Measurements from ENCODE around the gene CSRNP3.

CSRNP3 gene

GRCh38 chr2:165432234-165432966 lies 37.1 kb upstream of the CSRNP3 start:
- Histone ChIP-seq H3K9me3 (ENCODE audit: control extremely low read depth in 1 of 5, control insufficient read depth in 4 of 5, insufficient read depth in 2 of 5, low read depth in 1 of 5, low read length in 4 of 5) (no peaks in the 10 kb centered on the region), H3K36me3 (ENCODE audit: control insufficient read depth in 4 of 4, insufficient read depth in 4 of 4, low read length in 3 of 4) (no peaks in the 10 kb centered on the region), H3K27ac (ENCODE audit: insufficient read depth in 1 of 2, low read depth in 1 of 2, low read length in 2 of 2, poor library complexity in 1 of 2, severe bottlenecking in 2 of 2) (no peak overlapping the region), H3K27me3 (replicated peaks in 2 of 5; ENCODE audit: control insufficient read depth in 4 of 5, insufficient read depth in 5 of 5, low read length in 4 of 5) (no peaks in the 10 kb centered on the region), H3K4me3 (ENCODE audit: control insufficient read depth in 1 of 7, extremely low read depth in 1 of 7, insufficient read depth in 4 of 7, low read depth in 2 of 7, low read length in 6 of 7) (no peak overlapping the region), H3K4me1 (ENCODE audit: control extremely low read depth in 1 of 4, control insufficient read depth in 4 of 4, insufficient read depth in 4 of 4, low read length in 3 of 4) (peaks cover 0 to 5% (median 0%) of the 10 kb centered on the region in 4 experiments)
- POLR2A ChIA-PET: interaction anchor here (0.9 kb wide), 1 partner anchor 49 kb away, joined by 3 read pairs; no protein-coding TSS in a partner anchor
- DNase-seq: no peak
- CTCF ChIA-PET: interaction anchor here (0.9 kb wide), 1 partner anchor 17 kb away, joined by 4 read pairs; no protein-coding TSS in a partner anchor

- Histone ChIP-seq H3K36me3 (ENCODE audit: control insufficient read depth in 4 of 4, insufficient read depth in 4 of 4, low read length in 3 of 4) (no peaks in the 10 kb centered on the region), H3K27me3 (replicated peaks in 2 of 5; ENCODE audit: control insufficient read depth in 4 of 5, insufficient read depth in 5 of 5, low read length in 4 of 5) (no peaks in the 10 kb centered on the region), H3K9me3 (ENCODE audit: control extremely low read depth in 1 of 5, control insufficient read depth in 4 of 5, insufficient read depth in 2 of 5, low read depth in 1 of 5, low read length in 4 of 5) (no peaks in the 10 kb centered on the region), H3K4me3 (ENCODE audit: control insufficient read depth in 1 of 7, extremely low read depth in 1 of 7, insufficient read depth in 4 of 7, low read depth in 2 of 7, low read length in 6 of 7) (no peak overlapping the region), H3K4me1 (ENCODE audit: control extremely low read depth in 1 of 4, control insufficient read depth in 4 of 4, insufficient read depth in 4 of 4, low read length in 3 of 4) (peaks cover 0 to 5% (median under 1%) of the 10 kb centered on the region in 4 experiments), H3K27ac (ENCODE audit: insufficient read depth in 1 of 2, low read depth in 1 of 2, low read length in 2 of 2, poor library complexity in 1 of 2, severe bottlenecking in 2 of 2) (no peak overlapping the region)
- 100% methylated on average over 1 of the region's 1 CpG for WGBS (ENCODE audit: insufficient coverage)
- ChIA-PET POLR2A (no interaction called here), CTCF (interaction anchor here (1.3 kb wide), 1 partner anchor 8 kb away, joined by 4 read pairs; no protein-coding TSS in a partner anchor)
- no peak for DNase-seq
Measured at GRCh38 chr2:165434865-165435496, 34.5 kb upstream of the CSRNP3 start.

- WGBS (ENCODE audit: insufficient coverage): no CpG with 5 or more reads among the region's 1 CpG
- CTCF ChIA-PET: no interaction called here
- no peaks in the 10 kb centered on the region for H3K9me3 ChIP-seq (ENCODE audit: control extremely low read depth in 1 of 5, control insufficient read depth in 4 of 5, insufficient read depth in 2 of 5, low read depth in 1 of 5, low read length in 4 of 5)
Measured at GRCh38 chr2:165435611-165436010, 33.9 kb upstream of the CSRNP3 start.

GRCh38 chr2:165436559-165436958 lies 32.9 kb upstream of the CSRNP3 start:
- H3K4me1 ChIP-seq (ENCODE audit: control extremely low read depth in 1 of 4, control insufficient read depth in 4 of 4, insufficient read depth in 4 of 4, low read length in 3 of 4): peaks cover 0 to 7% (median 3%) of the 10 kb centered on the region in 4 experiments
- H3K4me3 ChIP-seq (ENCODE audit: control insufficient read depth in 1 of 7, extremely low read depth in 1 of 7, insufficient read depth in 4 of 7, low read depth in 2 of 7, low read length in 6 of 7): no peak overlapping the region
- DNase-seq: peak in 2 of 3 donors; percentile 6 to 16
- no peaks in the 10 kb centered on the region for H3K9me3 ChIP-seq (ENCODE audit: control extremely low read depth in 1 of 5, control insufficient read depth in 4 of 5, insufficient read depth in 2 of 5, low read depth in 1 of 5, low read length in 4 of 5)
- POLR2A ChIA-PET: no interaction called here
- no peaks in the 10 kb centered on the region for H3K36me3 ChIP-seq (ENCODE audit: control insufficient read depth in 4 of 4, insufficient read depth in 4 of 4, low read length in 3 of 4)
- H3K27me3 ChIP-seq (replicated peaks in 2 of 5; ENCODE audit: control insufficient read depth in 4 of 5, insufficient read depth in 5 of 5, low read length in 4 of 5): no peaks in the 10 kb centered on the region
- H3K27ac ChIP-seq (ENCODE audit: insufficient read depth in 1 of 2, low read depth in 1 of 2, low read length in 2 of 2, poor library complexity in 1 of 2, severe bottlenecking in 2 of 2): no peak overlapping the region
- CTCF ChIA-PET: interaction anchor here (1.2 to 2.2 kb wide), 2 partner anchors 13 to 34 kb away, joined by 4 to 6 read pairs; no protein-coding TSS in a partner anchor
- WGBS (ENCODE audit: insufficient coverage): 100% methylated on average over 2 of the region's 3 CpGs

More at GRCh38 chr2:165435611-165436010, 33.9 kb upstream of the CSRNP3 start:
- no peaks in the 10 kb centered on the region for H3K36me3 ChIP-seq (ENCODE audit: control insufficient read depth in 4 of 4, insufficient read depth in 4 of 4, low read length in 3 of 4)
- H3K27ac ChIP-seq (ENCODE audit: insufficient read depth in 1 of 2, low read depth in 1 of 2, low read length in 2 of 2, poor library complexity in 1 of 2, severe bottlenecking in 2 of 2): no peak overlapping the region
- no peak overlapping the region for H3K4me3 ChIP-seq (ENCODE audit: control insufficient read depth in 1 of 7, extremely low read depth in 1 of 7, insufficient read depth in 4 of 7, low read depth in 2 of 7, low read length in 6 of 7)
- no peaks in the 10 kb centered on the region for H3K27me3 ChIP-seq (replicated peaks in 2 of 5; ENCODE audit: control insufficient read depth in 4 of 5, insufficient read depth in 5 of 5, low read length in 4 of 5)
- no peak for DNase-seq
- POLR2A ChIA-PET: no interaction called here
- peaks cover 0 to 7% (median 3%) of the 10 kb centered on the region in 4 experiments for H3K4me1 ChIP-seq (ENCODE audit: control extremely low read depth in 1 of 4, control insufficient read depth in 4 of 4, insufficient read depth in 4 of 4, low read length in 3 of 4)

- Histone ChIP-seq H3K4me1 (ENCODE audit: control extremely low read depth in 1 of 4, control insufficient read depth in 4 of 4, insufficient read depth in 4 of 4, low read length in 3 of 4) (peaks cover 0 to 7% (median 3%) of the 10 kb centered on the region in 4 experiments), H3K27ac (ENCODE audit: insufficient read depth in 1 of 2, low read depth in 1 of 2, low read length in 2 of 2, poor library complexity in 1 of 2, severe bottlenecking in 2 of 2) (no peak overlapping the region), H3K36me3 (ENCODE audit: control insufficient read depth in 4 of 4, insufficient read depth in 4 of 4, low read length in 3 of 4) (no peaks in the 10 kb centered on the region), H3K9me3 (ENCODE audit: control extremely low read depth in 1 of 5, control insufficient read depth in 4 of 5, insufficient read depth in 2 of 5, low read depth in 1 of 5, low read length in 4 of 5) (peaks cover 0 to 3% (median 0%) of the 10 kb centered on the region in 5 experiments), H3K4me3 (ENCODE audit: control insufficient read depth in 1 of 7, extremely low read depth in 1 of 7, insufficient read depth in 4 of 7, low read depth in 2 of 7, low read length in 6 of 7) (no peak overlapping the region), H3K27me3 (replicated peaks in 2 of 5; ENCODE audit: control insufficient read depth in 4 of 5, insufficient read depth in 5 of 5, low read length in 4 of 5) (no peaks in the 10 kb centered on the region)
- WGBS (ENCODE audit: insufficient coverage): 60% methylated on average over 1 of the region's 1 CpG
- DNase-seq: peak; percentile 2 to 77 (median 76)
- ChIA-PET POLR2A (no interaction called here), CTCF (no interaction called here)
Measured at GRCh38 chr2:165440367-165440766, 29.1 kb upstream of the CSRNP3 start.

GRCh38 chr2:165443511-165443910 lies 26.0 kb upstream of the CSRNP3 start:
- POLR2A ChIA-PET: no interaction called here
- H3K4me3 ChIP-seq (ENCODE audit: control insufficient read depth in 1 of 7, extremely low read depth in 1 of 7, insufficient read depth in 4 of 7, low read depth in 2 of 7, low read length in 6 of 7): no peak overlapping the region
- no peaks in the 10 kb centered on the region for H3K27me3 ChIP-seq (replicated peaks in 2 of 5; ENCODE audit: control insufficient read depth in 4 of 5, insufficient read depth in 5 of 5, low read length in 4 of 5)
- no CpG with 5 or more reads among the region's 1 CpG for WGBS (ENCODE audit: insufficient coverage)
- no peak overlapping the region for H3K27ac ChIP-seq (ENCODE audit: insufficient read depth in 1 of 2, low read depth in 1 of 2, low read length in 2 of 2, poor library complexity in 1 of 2, severe bottlenecking in 2 of 2)
- peaks cover 0 to 3% (median 0%) of the 10 kb centered on the region in 5 experiments for H3K9me3 ChIP-seq (ENCODE audit: control extremely low read depth in 1 of 5, control insufficient read depth in 4 of 5, insufficient read depth in 2 of 5, low read depth in 1 of 5, low read length in 4 of 5)
- DNase-seq: no peak
- peaks cover 0 to 4% (median 3%) of the 10 kb centered on the region in 4 experiments for H3K4me1 ChIP-seq (ENCODE audit: control extremely low read depth in 1 of 4, control insufficient read depth in 4 of 4, insufficient read depth in 4 of 4, low read length in 3 of 4)
- CTCF ChIA-PET: interaction anchor here (1.8 kb wide), 1 partner anchor 9 kb away, joined by 4 read pairs; no protein-coding TSS in a partner anchor
- no peaks in the 10 kb centered on the region for H3K36me3 ChIP-seq (ENCODE audit: control insufficient read depth in 4 of 4, insufficient read depth in 4 of 4, low read length in 3 of 4)

- H3K27ac ChIP-seq (ENCODE audit: insufficient read depth in 1 of 2, low read depth in 1 of 2, low read length in 2 of 2, poor library complexity in 1 of 2, severe bottlenecking in 2 of 2): no peak overlapping the region
- peaks cover 0 to 3% (median 0%) of the 10 kb centered on the region in 5 experiments for H3K9me3 ChIP-seq (ENCODE audit: control extremely low read depth in 1 of 5, control insufficient read depth in 4 of 5, insufficient read depth in 2 of 5, low read depth in 1 of 5, low read length in 4 of 5)
- CTCF ChIA-PET: interaction anchor here (1.2 to 1.6 kb wide), 3 partner anchors 16 to 252 kb away, joined by 3 to 4 read pairs (median 3); no protein-coding TSS in a partner anchor
- H3K4me1 ChIP-seq (ENCODE audit: control extremely low read depth in 1 of 4, control insufficient read depth in 4 of 4, insufficient read depth in 4 of 4, low read length in 3 of 4): peaks cover 5 to 21% (median 14%) of the 10 kb centered on the region in 4 experiments
- no CpG with 5 or more reads among the region's 3 CpGs for WGBS (ENCODE audit: insufficient coverage)
- no peaks in the 10 kb centered on the region for H3K27me3 ChIP-seq (replicated peaks in 2 of 5; ENCODE audit: control insufficient read depth in 4 of 5, insufficient read depth in 5 of 5, low read length in 4 of 5)
- no peak for DNase-seq
- no peaks in the 10 kb centered on the region for H3K36me3 ChIP-seq (ENCODE audit: control insufficient read depth in 4 of 4, insufficient read depth in 4 of 4, low read length in 3 of 4)
- H3K4me3 ChIP-seq (ENCODE audit: control insufficient read depth in 1 of 7, extremely low read depth in 1 of 7, insufficient read depth in 4 of 7, low read depth in 2 of 7, low read length in 6 of 7): no peak overlapping the region
- POLR2A ChIA-PET: interaction anchor here (0.7 kb wide), 1 partner anchor 1001 kb away, joined by 3 read pairs; no protein-coding TSS in a partner anchor
Measured at GRCh38 chr2:165448406-165448805, 21.1 kb upstream of the CSRNP3 start.

Measured in common myeloid progenitor, CD34-positive (primary cell).